ENCODE data around the gene RBPJ.
"Not testable (repeated sequence)": the region's sequence is repeated elsewhere in the genome, so short reads cannot be mapped to it uniquely, and the experiment has no call there.

RBPJ gene

GRCh38 chr4:26302031-26302899 is 18.5 kb upstream of the RBPJ start:
- DNase-seq, result peak; percentile 84 to 87

GRCh38 chr4:26303008-26303407 is 17.8 kb upstream of the RBPJ start:
- DNase-seq, result no peak

DNA sequence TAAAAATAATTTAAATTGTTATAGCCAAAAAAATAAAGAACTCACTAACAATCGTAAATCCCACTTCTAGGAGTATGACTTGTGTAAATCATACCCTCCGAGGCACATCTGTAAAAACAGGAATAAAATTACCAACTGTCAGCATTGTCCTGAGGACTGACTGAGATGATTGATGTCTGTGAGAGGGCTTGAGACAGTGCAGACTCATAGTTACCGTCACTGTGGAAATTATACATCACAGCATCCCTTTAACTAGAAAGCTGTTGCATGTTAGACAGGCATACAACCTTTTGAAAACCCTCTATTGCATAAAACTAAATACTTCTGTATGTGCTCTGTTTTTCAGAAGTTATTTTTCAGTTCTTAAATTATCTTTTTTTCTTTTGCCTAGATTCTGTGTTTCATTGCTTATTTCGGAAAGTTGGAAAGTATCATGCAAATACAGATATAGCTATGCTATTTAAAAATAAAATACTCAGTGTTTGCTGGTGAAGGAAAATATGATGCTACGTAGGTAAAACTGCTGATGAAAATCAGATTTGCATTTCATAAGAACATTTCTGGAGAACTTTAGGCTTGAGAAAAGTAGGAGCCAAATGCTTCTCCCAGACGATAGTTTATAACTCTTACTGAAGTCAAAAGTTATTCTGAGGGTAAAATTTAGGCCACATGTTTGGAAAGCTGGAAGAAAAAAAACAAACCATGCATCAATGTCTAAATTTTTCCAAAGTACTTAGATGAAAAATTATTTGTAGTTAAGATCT is 13.6 kb upstream of the RBPJ start:
- DNase-seq, result no peak

DNA sequence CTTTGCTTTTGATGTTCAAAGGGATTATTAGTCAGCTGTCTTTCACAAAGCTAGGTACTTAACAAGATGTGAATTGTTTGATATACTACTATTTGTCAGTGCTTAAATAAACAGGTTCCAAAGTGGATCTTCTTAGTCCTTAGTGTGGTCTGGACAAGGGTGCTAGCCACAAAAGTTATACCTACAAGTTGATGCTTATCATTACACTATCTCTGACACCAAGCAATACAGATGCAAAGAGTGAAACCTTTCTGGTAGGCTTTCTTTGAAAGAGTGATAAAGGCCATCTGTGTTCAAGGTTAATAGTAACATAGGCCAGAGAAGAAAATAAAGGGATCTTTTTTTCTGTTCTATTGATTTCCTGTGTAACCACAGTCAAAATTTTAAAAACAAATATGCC is 12.2 kb upstream of the RBPJ start:
- no peak for DNase-seq

DNA sequence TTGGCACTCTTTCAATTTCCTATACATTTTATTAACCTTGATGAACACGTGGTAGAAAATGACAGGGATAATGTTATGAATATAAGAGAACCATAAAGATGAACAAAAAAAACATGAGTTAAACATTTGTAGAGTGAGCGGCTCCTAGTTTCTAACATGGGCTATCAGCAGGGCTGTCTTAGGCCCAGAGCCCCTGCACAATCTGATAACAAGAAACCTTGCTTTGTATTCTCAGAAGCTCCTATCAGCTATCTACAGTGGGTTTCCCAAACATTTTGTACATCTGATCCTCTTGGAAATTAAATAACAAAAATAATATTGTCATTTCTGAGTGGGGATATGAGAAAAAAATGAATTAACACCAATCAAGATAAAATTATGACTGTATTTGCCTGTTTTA is 10.6 kb upstream of the RBPJ start:
- DNase-seq, result no peak

DNA sequence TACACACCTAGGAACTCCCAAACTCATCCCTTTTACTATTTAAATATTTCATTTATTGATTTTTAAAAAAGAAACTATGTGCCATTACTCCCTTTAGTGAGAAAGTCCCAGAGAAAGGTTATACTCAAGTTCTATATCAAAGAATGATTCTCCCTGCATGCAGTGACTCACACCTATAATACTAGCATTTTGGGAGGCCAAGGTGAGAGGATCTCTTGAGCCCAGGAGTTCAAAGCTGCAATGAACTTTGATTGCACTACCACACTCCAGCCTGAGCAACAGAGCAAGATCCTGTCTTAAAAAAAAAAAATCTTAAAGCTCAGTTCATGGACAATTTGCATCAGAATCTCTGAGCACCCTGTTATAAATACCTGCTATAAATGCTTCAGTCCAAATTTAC is 9.2 kb upstream of the RBPJ start:
- DNase-seq, result no peak

- DNase-seq, result not testable (repeated sequence)
These were observed 5.4 kb upstream of the RBPJ start for GRCh38 chr4:26315316-26315932.

DNA sequence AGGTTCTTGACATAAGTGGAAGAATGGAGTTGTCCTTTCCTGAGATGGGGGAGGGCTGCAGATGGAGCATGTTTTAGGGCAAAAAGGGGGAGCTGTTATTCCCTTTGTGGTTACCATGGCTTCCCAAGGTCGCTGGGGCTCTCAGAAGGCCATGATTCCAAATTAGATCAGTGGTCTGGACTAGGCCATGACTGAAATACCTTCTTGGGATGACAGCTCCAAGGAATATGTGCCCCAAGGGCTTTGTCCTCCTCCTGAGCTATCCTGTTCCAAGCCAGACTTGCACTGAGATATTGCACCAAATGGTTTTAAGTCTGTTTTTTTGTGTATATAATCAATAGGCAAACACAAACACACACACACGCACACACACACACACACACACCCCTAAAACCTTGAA is 3.0 kb upstream of the RBPJ start:
- DNase-seq, result no peak

DNA sequence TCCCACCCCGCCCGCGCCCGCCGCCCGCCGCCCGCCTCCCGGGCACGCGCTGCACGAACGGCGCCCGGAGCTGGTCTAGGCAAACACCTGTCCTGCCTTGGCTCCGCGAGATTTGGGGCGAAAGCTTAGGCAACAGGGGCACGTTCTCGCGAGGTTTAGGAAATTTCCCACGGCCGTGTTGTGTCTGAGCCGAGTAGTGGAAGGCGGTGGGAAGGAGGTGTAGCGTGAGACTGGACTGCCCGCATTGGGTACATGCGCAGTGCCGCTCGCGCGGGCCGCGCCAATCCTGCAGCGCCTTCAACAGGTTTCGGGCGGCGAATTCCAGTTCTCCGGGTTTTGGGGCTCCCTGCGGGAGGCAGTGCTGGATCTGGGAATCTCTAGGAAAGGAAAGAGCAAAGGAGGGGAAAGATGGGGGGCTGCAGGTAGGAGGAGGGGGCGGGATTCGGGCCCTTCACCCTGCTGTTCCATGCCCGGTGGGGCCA is 1.3 kb upstream of the RBPJ start:
- DNase-seq, result peak; percentile 97 to 99

- peak in 1 of 2 donors; percentile 29 for DNase-seq
These were observed 771 bp upstream of the RBPJ start for GRCh38 chr4:26319949-26320537.

DNA sequence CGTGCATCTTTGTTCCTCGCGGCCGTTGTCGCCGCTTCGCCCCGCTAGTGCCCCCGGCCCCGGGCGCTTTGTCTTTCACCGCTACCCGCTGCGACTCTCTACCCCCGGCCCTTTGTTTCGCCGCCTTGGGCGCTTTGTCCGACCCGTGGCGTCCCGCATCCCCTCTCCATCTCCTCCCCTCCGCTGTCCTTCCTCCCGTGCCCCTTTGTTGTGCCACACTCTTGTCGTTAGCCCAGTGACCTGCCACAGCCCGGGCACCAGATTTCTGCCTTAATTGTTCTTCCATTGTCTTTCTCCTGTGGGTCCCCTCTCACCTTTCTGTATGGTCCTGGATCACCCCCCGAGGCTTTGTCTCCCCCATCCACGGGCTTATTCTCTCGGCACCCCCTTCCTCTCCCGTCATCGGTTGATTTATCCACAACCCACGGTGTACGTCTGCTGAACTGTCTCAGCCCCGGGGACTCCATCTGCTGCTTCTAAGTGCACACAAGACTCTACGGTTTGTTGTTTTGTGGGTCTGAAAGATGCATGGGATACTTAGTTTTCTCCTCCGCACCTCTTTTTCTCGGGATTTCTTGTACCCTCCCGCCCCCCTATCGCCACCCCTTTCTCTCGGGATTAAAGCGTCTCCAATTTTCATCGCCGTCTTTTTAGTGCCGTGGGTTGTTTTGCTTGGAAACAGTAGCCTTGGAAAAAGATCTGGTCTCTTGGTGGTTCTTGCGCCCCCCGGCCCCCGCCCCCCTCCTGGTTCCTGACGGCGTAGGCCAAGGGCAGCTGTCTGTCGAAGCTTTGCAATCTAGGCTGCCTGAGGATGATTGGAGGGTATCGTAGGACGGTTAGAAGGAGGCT is 783 bp downstream of the RBPJ start:
- peak; percentile 35 to 40 for DNase-seq

- DNase-seq, result no peak
These were observed 1.5 kb downstream of the RBPJ start for GRCh38 chr4:26322346-26322745.

DNA sequence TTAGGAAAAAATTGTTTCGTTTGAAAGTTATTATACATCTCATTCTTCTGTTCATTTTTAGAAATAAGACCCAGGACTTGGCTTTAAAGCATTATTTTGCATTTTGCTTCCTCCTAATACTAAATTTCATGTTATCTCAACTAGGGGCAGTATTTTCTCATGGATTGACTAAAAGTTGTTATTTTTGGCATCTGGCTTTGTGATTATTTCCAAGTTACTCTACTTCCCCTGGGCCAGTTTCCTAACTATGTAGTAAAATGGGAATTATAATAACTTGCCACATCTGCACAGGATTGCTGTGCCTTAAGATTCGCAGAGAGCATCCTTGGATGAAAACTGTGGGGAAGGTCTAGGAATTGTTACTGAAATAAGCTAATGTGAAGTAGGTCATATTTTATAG is 3.0 kb downstream of the RBPJ start:
- DNase-seq, result peak; percentile 40 to 72

- DNase-seq, result peak; percentile 28 to 60
These were observed 4.4 kb downstream of the RBPJ start for GRCh38 chr4:26325191-26325590.

DNA sequence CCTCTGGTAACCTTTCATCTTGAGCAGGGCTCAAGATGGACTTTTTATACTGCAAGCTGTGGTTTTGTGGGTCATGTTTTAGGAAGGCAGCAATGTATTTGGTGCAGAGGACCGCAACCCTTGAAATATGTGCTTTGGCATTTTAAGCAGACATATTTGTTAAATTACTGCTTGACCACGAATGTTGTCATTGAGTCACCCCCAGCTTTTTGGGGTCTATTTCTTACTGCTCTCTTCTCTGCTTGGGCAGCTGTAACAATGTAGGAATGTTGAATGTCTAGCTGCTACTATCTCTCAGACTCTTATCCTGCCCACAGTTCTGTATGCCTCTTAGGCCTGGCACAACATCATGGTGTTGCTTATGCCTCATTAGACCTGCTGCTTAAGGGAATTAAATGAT is 6.0 kb downstream of the RBPJ start:
- no peak for DNase-seq

DNA sequence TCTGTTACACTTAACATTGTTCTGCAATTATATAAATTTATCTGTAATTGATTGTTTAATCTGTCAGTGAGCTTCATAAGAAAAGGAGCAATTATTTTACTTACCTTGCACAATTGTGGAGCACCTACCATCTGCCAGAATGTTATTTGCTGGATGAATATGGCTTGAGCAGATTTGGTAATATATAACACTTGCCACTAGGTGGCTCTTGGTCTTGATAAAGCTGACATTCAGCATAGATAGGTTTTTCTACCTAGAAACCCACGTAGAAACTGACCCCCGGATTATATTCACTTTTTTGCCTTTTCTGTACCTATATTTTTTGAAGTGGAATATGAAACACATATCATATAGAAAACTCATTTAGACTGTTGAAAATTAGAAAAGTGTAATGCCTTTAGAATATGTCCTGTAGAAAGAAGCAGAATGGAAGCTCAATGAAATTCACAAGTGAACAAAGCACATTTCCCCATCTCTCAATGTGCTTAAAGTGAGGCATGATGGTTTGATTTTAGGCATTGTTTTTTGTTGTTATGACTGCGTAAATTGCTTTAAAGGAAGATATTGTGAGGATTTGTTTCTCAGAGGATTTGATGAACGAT is 9.5 kb downstream of the RBPJ start:
- DNase-seq, result peak; percentile 34 to 70

GRCh38 chr4:26330946-26331345 is 10.1 kb downstream of the RBPJ start:
- DNase-seq, result no peak

GRCh38 chr4:26331380-26331950 is 10.7 kb downstream of the RBPJ start:
- peak; percentile 24 to 47 for DNase-seq

DNA sequence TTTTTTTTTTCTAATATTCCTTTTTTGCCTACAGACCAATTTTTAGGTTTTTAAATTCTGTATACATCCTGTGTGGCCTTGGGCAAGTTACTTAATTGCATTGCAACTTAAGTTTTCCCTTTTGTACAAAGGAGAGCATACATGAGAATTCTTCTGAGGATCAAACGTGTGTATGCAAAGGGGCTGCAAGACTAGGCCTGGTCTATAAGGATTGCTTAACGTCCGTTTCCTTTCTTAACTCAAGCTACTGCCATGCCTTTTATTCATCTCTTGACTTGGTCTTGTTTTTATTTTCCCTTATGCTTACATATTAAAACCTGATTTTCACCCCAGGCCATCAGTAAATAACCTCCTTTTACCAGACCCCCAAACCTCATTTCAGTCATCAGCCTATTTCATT is 13.6 kb downstream of the RBPJ start:
- DNase-seq, result no peak

DNA sequence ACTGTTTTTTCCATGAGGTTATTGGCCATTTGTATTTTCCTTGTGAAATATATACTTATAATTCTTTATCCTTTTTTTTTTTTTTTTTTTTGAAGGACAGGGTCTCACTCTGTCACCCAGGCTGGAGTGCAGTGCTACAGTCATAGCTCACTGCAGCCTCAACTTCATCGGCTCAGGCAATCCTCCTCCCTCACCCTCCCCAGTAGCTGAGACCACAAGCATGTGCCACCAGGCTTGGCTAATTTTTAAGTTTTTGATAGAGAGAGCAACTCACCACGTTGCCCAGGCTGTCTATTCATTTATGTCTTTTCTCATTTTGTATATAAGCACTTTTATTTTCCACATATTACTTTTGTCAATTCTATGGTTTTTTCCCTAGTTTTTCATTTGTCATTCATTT is 16.8 kb downstream of the RBPJ start:
- no peak for DNase-seq

DNA sequence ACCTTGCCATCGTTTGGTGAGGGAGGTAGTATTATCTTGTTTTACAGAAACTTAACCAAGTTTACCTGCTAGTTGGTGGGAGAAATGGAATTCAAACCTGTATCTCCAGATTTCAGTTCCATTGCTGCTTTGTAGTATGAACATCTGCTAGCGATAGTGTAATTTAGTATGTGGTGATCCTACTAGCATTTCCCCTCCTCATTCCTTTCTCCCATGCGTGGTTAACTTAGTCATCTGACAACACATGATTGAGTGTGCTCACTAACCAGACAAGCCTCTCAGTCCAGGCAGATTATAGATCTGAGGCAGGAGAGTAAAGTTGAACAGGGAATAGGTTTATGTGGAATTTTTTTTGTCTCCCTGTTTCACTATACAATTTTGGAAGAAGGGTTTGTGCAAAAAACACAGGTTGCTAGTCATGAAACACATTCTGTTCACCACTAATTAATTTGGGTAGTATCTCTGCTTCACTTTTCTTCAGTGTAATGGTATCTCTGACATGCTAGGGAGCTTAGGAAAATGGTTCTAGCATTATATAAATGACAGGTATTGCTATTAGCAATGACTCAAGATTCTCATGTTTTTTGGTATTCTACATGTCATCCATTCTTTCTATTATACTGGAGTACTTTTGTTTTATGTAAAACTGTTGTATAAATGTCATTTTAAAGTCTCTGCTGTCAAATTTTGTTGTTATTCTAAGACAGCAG is 21.7 kb downstream of the RBPJ start:
- peak; percentile 49 to 67 for DNase-seq
